Measurements from ENCODE around the gene ABCC3. TPM values are rescaled to one million over a fixed set of nuclear protein-coding genes. Genes with fewer than 3 reads are reported as not detected.

ABCC3 gene
- total and polyA plus RNA-seq, 2 of the 8 experiments (the other 6 are each of a cell fraction or from before 2014, with no cell fraction given) = 0.35 to 0.37 TPM

- no peaks in the 10 kb centered on the region for H3K27me3 ChIP-seq (replicated peaks in 1 of 4; ENCODE audit: control insufficient read depth in 3 of 4, extremely low read depth in 1 of 4, insufficient read depth in 3 of 4, low read length in 3 of 4)
- H3K23ac ChIP-seq (ENCODE audit: insufficient read length) = no peak overlapping the region
- H3K9ac ChIP-seq (replicated peaks in 1 of 4; ENCODE audit: extremely low read depth in 1 of 4, low read depth in 3 of 4, low read length in 3 of 4) = no peak overlapping the region
- H4K8ac ChIP-seq (ENCODE audit: extremely low read depth, insufficient read depth, low read length) = no peak overlapping the region
- H3K79me2 ChIP-seq (ENCODE audit: control insufficient read depth in 1 of 2, insufficient read depth in 2 of 2, low read length in 2 of 2) = no peaks in the 10 kb centered on the region
- no peak overlapping the region for H2BK15ac ChIP-seq (ENCODE audit: low read length)
- H3K4me2 ChIP-seq (ENCODE audit: insufficient read depth in 1 of 2, low read depth in 2 of 2, low read length in 2 of 2) = no peak overlapping the region
- no peak overlapping the region for H2BK12ac ChIP-seq (ENCODE audit: low read depth, low read length)
- no peaks in the 10 kb centered on the region for H3K79me1 ChIP-seq (ENCODE audit: low read depth, low read length)
- H3K23me2 ChIP-seq (ENCODE audit: low read depth, low read length) = no peaks in the 10 kb centered on the region
- no peak overlapping the region for H2BK20ac ChIP-seq (ENCODE audit: low read length)
- H3K4ac ChIP-seq (replicated peaks; ENCODE audit: insufficient read length, low read depth, low read length) = no peak overlapping the region
- H4K5ac ChIP-seq (ENCODE audit: insufficient read length, low read depth, low read length) = no peak overlapping the region
- H3K36me3 ChIP-seq (ENCODE audit: control insufficient read depth in 2 of 4, insufficient read depth in 4 of 4, low read length in 3 of 4) = no peaks in the 10 kb centered on the region
- H4K91ac ChIP-seq (replicated peaks; ENCODE audit: insufficient read length, low read length) = no peak overlapping the region
- no peak overlapping the region for H2BK120ac ChIP-seq (replicated peaks; ENCODE audit: low read depth, low read length)
- no peak overlapping the region for H2BK5ac ChIP-seq (ENCODE audit: low read depth, low read length)
- WGBS, 2 experiments (ENCODE audit: extremely low coverage in 1 of 2, insufficient coverage in 1 of 2, insufficient read length in 1 of 2, insufficient replicate concordance in 2 of 2, low coverage in 1 of 2, low lambda C conversion rate in 2 of 2, missing lambda C conversion rate in 1 of 2) = 75% methylated on average over 3 of the region's 3 CpGs; no CpG with 5 or more reads in 1 of the 2 experiments
- H3K27ac ChIP-seq (ENCODE audit: low read depth, low read length) = no peak overlapping the region
- CTCF ChIA-PET (ENCODE audit: partially characterized antibody) = interaction anchor here (0.7 to 5.3 kb wide), 11 partner anchors 11 to 127 kb away, joined by 3 to 23 read pairs (median 3); no protein-coding TSS in a partner anchor
- POLR2A ChIA-PET (ENCODE audit: partially characterized antibody) = interaction anchor here (1.5 kb wide), 1 partner anchor 9 kb away, joined by 3 read pairs; no protein-coding TSS in a partner anchor
- H3K4me3 ChIP-seq (ENCODE audit: extremely low read depth in 1 of 4, insufficient read depth in 2 of 4, low read depth in 3 of 4, low read length in 4 of 4) = no peak overlapping the region
- H2AK5ac ChIP-seq (ENCODE audit: low read depth, low read length) = no peak overlapping the region
- TF ChIP-seq USF2 (IDR thresholded peaks at IDR 0.05; ENCODE audit: low read length) (no peak), BCL11A (IDR thresholded peaks at IDR 0.05; ENCODE audit: low read depth in 2 of 2, low read length in 2 of 2) (no peak), SRF (IDR thresholded peaks at IDR 0.05; ENCODE audit: low read depth, low read length) (no peak), CTBP2 (IDR thresholded peaks at IDR 0.05; ENCODE audit: borderline replicate concordance, insufficient read depth, insufficient read length, low read length) (no peak), JUND (IDR thresholded peaks at IDR 0.05; ENCODE audit: low read length) (no peak), POLR2A (IDR thresholded peaks at IDR 0.05; ENCODE audit: control extremely low read depth in 1 of 2, low read depth in 2 of 2, low read length in 2 of 2) (no peak), RBBP5 (IDR thresholded peaks at IDR 0.05; ENCODE audit: borderline replicate concordance, low read depth, low read length) (no peak), TAF1 (IDR thresholded peaks at IDR 0.05; ENCODE audit: low read depth, low read length) (no peak), ZNF274 (IDR thresholded peaks at IDR 0.05; ENCODE audit: borderline replicate concordance, extremely low read depth, low read length) (no peak), YY1 (IDR thresholded peaks at IDR 0.05; ENCODE audit: low read depth, low read length) (no peak), NANOG (IDR thresholded peaks at IDR 0.05; ENCODE audit: insufficient read depth, low read depth, low read length, poor library complexity, severe bottlenecking) (no peak), SP2 (IDR thresholded peaks at IDR 0.05; ENCODE audit: low read length) (no peak), ASH2L (IDR thresholded peaks at IDR 0.05; ENCODE audit: low read length) (no peak), NRF1 (IDR thresholded peaks at IDR 0.05; ENCODE audit: low read depth, low read length) (no peak)
- no peak overlapping the region for H3K14ac ChIP-seq (ENCODE audit: insufficient read length)
- H4K20me1 ChIP-seq (replicated peaks in 1 of 2; ENCODE audit: control insufficient read depth in 1 of 2, insufficient read depth in 2 of 2, low read length in 2 of 2) = no peaks in the 10 kb centered on the region
- H3K4me1 ChIP-seq (replicated peaks in 1 of 4; ENCODE audit: control insufficient read depth in 3 of 4, insufficient read depth in 4 of 4, low read length in 3 of 4) = no peaks in the 10 kb centered on the region
- no peak overlapping the region for H2AFZ ChIP-seq (ENCODE audit: low read length)
- H3K9me3 ChIP-seq (ENCODE audit: insufficient read depth in 2 of 2, low read depth in 1 of 2, low read length in 1 of 2) = no peaks in the 10 kb centered on the region
- FAIRE-seq (no peak), DNase-seq (ENCODE audit: low read depth in 1 of 2, low spot score in 2 of 2) (no peak)
- no peak overlapping the region for H3K56ac ChIP-seq (replicated peaks; ENCODE audit: insufficient read length, low read depth, low read length)
- no peak overlapping the region for H3K18ac ChIP-seq (ENCODE audit: extremely low read depth, low read length)
Measured at GRCh38 chr17:50675190-50675589, 40.5 kb downstream of the ABCC3 start.

All from H1 (cell line).